GM21825 (cell line): ENCODE data around the gene ATP6V0C.

Experiments used
- ATAC-seq: cut with Tn5 transposase; IDR thresholded peaks from one replicate; pipeline ENCODE4 v1.9.1; 2021; ENCODE audit warnings: mild to moderate bottlenecking, moderate library complexity; ENCODE audit not compliant: unreplicated experiment

ATP6V0C gene

GRCh38 chr16:2508722-2509400 lies 4.9 kb upstream of the ATP6V0C start:
- no peak for ATAC-seq

- no peak for ATAC-seq
Measured at GRCh38 chr16:2511128-2511800, 2.5 kb upstream of the ATP6V0C start.

GRCh38 chr16:2511996-2512734 lies 1.6 kb upstream of the ATP6V0C start:
- ATAC-seq, result no peak

GRCh38 chr16:2512735-2513404 lies 882 bp upstream of the ATP6V0C start:
- no peak for ATAC-seq

- no peak for ATAC-seq
Measured at GRCh38 chr16:2514333-2515179, 804 bp downstream of the ATP6V0C start.

- no peak for ATAC-seq
Measured at GRCh38 chr16:2515180-2515851, 1.6 kb downstream of the ATP6V0C start.

GRCh38 chr16:2516391-2517240 lies 2.9 kb downstream of the ATP6V0C start:
- no peak for ATAC-seq

GRCh38 chr16:2517954-2518605 lies 4.3 kb downstream of the ATP6V0C start:
- no peak for ATAC-seq

- no peak for ATAC-seq
Measured at GRCh38 chr16:2518823-2519710, 5.3 kb downstream of the ATP6V0C start.

GRCh38 chr16:2519711-2520080 lies 5.9 kb downstream of the ATP6V0C start:
- ATAC-seq, result no peak

- peak; percentile 42 for ATAC-seq
Measured at GRCh38 chr16:2520097-2520783, 6.5 kb downstream of the ATP6V0C start, which contains the start of gene AMDHD2. Gene AMDHD2 (plus strand): TSS chr16:2520371. CDS start chr16:2520459, 88 bp downstream.

- no peak for ATAC-seq
Measured at GRCh38 chr16:2520784-2521531, 7.2 kb downstream of the ATP6V0C start.

- ATAC-seq, result no peak
Measured at GRCh38 chr16:2523801-2524231, 10.1 kb downstream of the ATP6V0C start.

- no peak for ATAC-seq
Measured at GRCh38 chr16:2524339-2524938, 10.7 kb downstream of the ATP6V0C start.

- no peak for ATAC-seq
Measured at GRCh38 chr16:2526135-2526534, 12.4 kb downstream of the ATP6V0C start.
